AG09319 (cell line): ENCODE measurements around the gene C6orf58.

Experiments
- DNase-seq: peaks from one replicate; pipeline ENCODE4 v3.0.0-alpha.2; 2010; ENCODE audit warnings: low read depth; ENCODE audit errors: extremely low read depth
- CTCF ChIP-seq: IDR thresholded peaks from 2 replicates; pipeline ENCODE4 v1.5.1; 2011; ENCODE audit warnings: low read depth, mild to moderate bottlenecking, inconsistent platforms, low read length, moderate library complexity

The C6orf58 gene

GRCh38 chr6:127576874-127577273, at the start of gene C6orf58:
Gene C6orf58 (plus strand): TSS chr6:127577174. CDS start chr6:127577186, 12 bp downstream.
- no peak for DNase-seq
- no peak for TF ChIP-seq CTCF

- TF ChIP-seq CTCF = no peak
- no peak for DNase-seq
These were observed 44.0 kb upstream of the C6orf58 start for GRCh38 chr6:127533011-127533410.

- no peak for TF ChIP-seq CTCF
These were observed 43.2 kb upstream of the C6orf58 start for GRCh38 chr6:127533736-127534135.

GRCh38 chr6:127538750-127539264, 38.2 kb upstream of the C6orf58 start:
- no peak for DNase-seq
- no peak for TF ChIP-seq CTCF

More at GRCh38 chr6:127533736-127534135, 43.2 kb upstream of the C6orf58 start:
- no peak for DNase-seq

- peak; percentile 16 for TF ChIP-seq CTCF
- DNase-seq = no peak
These were observed 37.7 kb upstream of the C6orf58 start for GRCh38 chr6:127539272-127539671.

- TF ChIP-seq CTCF = peak; percentile 17
- DNase-seq = no peak
These were observed 29.8 kb upstream of the C6orf58 start for GRCh38 chr6:127547215-127547614.

GRCh38 chr6:127547904-127548649, 28.9 kb upstream of the C6orf58 start:
- peak; percentile 33 for TF ChIP-seq CTCF
- DNase-seq = no peak
